Karpas-422 (cell line): ENCODE measurements around the gene SNX11. TPM values are rescaled to one million over a fixed set of nuclear protein-coding genes. Genes with fewer than 3 reads are reported as not detected.
A peak's percentile ranks its signal among the peaks of the same experiment; 100 is the strongest.

ENCODE experiments used
- DNase-seq: peaks from one replicate; pipeline ENCODE4 v3.0.0-alpha.2; 2015
- H2AFZ ChIP-seq: fragments of 200-600 bp; sonication (generic); 2 replicates; pipeline ENCODE4 v1.6.1; 2014; ENCODE audit warnings: antibody characterized with exemption, low read length, mixed read lengths
- H3K27ac ChIP-seq: fragments of 200-600 bp; sonication (generic); 2 replicates; pipeline ENCODE4 v1.5.1; 2014; ENCODE audit warnings: mild to moderate bottlenecking, low read length, moderate library complexity
- H3K27me3 ChIP-seq: fragments of 200-600 bp; sonication (generic); 2 replicates; pipeline ENCODE4 v1.6.1; 2014; ENCODE audit warnings: low read length, mixed read lengths
- H3K36me3 ChIP-seq: fragments of 200-600 bp; sonication (generic); 2 replicates; pipeline ENCODE4 v1.6.1; 2014; ENCODE audit warnings: low read length, mixed read lengths; ENCODE audit not compliant: insufficient read depth
- H3K4me1 ChIP-seq: fragments of 200-600 bp; sonication (generic); 2 replicates; pipeline ENCODE4 v1.6.1; 2014; ENCODE audit warnings: mild to moderate bottlenecking, low read length, mixed read lengths
- H3K4me2 ChIP-seq: fragments of 200-600 bp; sonication (generic); 2 replicates; pipeline ENCODE4 v1.6.1; 2014; ENCODE audit warnings: low read length, low read depth, mild to moderate bottlenecking; ENCODE audit not compliant: poor library complexity, severe bottlenecking
- H3K4me3 ChIP-seq: fragments of 200-600 bp; sonication (generic); 2 replicates; pipeline ENCODE4 v1.5.1; 2014; ENCODE audit warnings: mild to moderate bottlenecking, antibody characterized with exemption, low read length, mixed read lengths
- H3K79me2 ChIP-seq: fragments of 200-600 bp; sonication (generic); 2 replicates; pipeline ENCODE4 v1.6.1; 2014; ENCODE audit warnings: mild to moderate bottlenecking, low read length, mixed read lengths
- H3K9ac ChIP-seq: fragments of 200-600 bp; sonication (generic); 2 replicates; pipeline ENCODE4 v1.6.0; 2014; ENCODE audit warnings: low read length
- H3K9me2 ChIP-seq: fragments of 200-600 bp; sonication (generic), shearing (Covaris generic); replicated peaks from 2 replicates; pipeline ENCODE4 v1.6.0; 2014; ENCODE audit warnings: mild to moderate bottlenecking, low read length, moderate library complexity; ENCODE audit not compliant: insufficient read depth
- H3K9me3 ChIP-seq: fragments of 300-700, 200-600 bp; sonication (generic); 2 replicates; pipeline ENCODE4 v1.6.1; 2014; ENCODE audit warnings: low read length, mixed read lengths
- H4K20me1 ChIP-seq: fragments of 200-600 bp; sonication (generic); 2 replicates; pipeline ENCODE4 v1.6.1; 2014; ENCODE audit warnings: mild to moderate bottlenecking, antibody characterized with exemption, low read length, low read depth; ENCODE audit not compliant: insufficient read depth
- total RNA-seq: library from RNA; depleted of rRNA; stranded (reverse); fragments of >200 nt; shearing (Covaris generic); gene quantifications from 2 replicates; pipeline ENCODE4 v1.2.3, GENCODE V29; 2014; ENCODE audit warnings: low replicate concordance

SNX11 gene
- total RNA-seq, 1 experiment from 2014 or later = 16.4 TPM

DNA sequence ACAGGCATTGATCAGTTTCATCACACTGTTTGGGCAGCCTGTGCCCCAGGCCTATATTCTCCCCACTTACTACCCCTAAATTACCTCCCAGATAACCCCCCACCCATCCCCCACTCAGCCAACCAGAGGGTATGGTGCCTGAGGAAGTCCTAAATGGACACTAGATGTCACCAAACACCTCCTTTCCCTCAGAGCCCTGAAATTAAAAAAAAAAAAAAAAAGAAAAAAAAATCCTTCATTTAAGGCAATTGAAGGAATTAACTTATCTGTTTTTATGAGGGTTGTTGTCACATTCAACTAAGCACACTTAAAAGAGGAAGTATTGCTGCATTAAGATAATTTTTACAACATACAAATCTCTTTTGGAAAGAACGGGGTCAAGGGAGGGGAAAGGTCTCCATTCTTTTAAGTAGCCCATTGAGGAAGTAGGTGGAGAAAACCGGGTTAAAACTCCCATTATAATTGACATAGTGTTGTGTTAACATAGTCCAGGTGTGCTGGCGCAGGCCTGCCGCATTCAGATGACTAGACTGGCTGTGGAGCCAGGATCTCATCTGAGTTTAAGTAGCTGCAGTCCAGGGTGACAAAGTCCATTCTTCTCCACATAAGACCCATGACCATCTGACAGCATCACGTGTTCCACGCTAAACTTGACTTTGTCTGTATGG is 46.3 kb downstream of the SNX11 start:
- Histone ChIP-seq H3K9ac (no peak overlapping the region), H3K9me2 (no peaks in the 10 kb centered on the region), H3K4me2 (no peak overlapping the region), H3K4me3 (no peak overlapping the region), H3K79me2 (no peaks in the 10 kb centered on the region), H3K9me3 (no peaks in the 10 kb centered on the region), H3K27me3 (no peaks in the 10 kb centered on the region), H2AFZ (no peak overlapping the region), H3K4me1 (no peaks in the 10 kb centered on the region), H3K36me3 (no peaks in the 10 kb centered on the region), H3K27ac (no peak overlapping the region), H4K20me1 (no peaks in the 10 kb centered on the region)
- peak; percentile 78 for DNase-seq

- Histone ChIP-seq H2AFZ (no peak overlapping the region), H3K4me2 (no peak overlapping the region), H3K36me3 (no peaks in the 10 kb centered on the region), H4K20me1 (no peaks in the 10 kb centered on the region), H3K9me3 (no peaks in the 10 kb centered on the region), H3K4me1 (no peaks in the 10 kb centered on the region), H3K27me3 (no peaks in the 10 kb centered on the region), H3K9ac (no peak overlapping the region), H3K27ac (no peak overlapping the region), H3K9me2 (no peaks in the 10 kb centered on the region), H3K4me3 (no peak overlapping the region), H3K79me2 (no peaks in the 10 kb centered on the region)
- DNase-seq = no peak
These were observed 48.5 kb downstream of the SNX11 start for GRCh38 chr17:48155889-48156611.

GRCh38 chr17:48159232-48159631 is 51.7 kb downstream of the SNX11 start:
- Histone ChIP-seq H3K9me2 (no peaks in the 10 kb centered on the region), H3K4me2 (no peak overlapping the region), H3K4me1 (no peaks in the 10 kb centered on the region), H3K27me3 (no peaks in the 10 kb centered on the region), H3K9me3 (no peaks in the 10 kb centered on the region), H3K9ac (no peak overlapping the region), H4K20me1 (no peaks in the 10 kb centered on the region), H3K36me3 (no peaks in the 10 kb centered on the region), H2AFZ (no peak overlapping the region), H3K4me3 (no peak overlapping the region), H3K79me2 (no peaks in the 10 kb centered on the region), H3K27ac (no peak overlapping the region)
- DNase-seq = no peak

DNA sequence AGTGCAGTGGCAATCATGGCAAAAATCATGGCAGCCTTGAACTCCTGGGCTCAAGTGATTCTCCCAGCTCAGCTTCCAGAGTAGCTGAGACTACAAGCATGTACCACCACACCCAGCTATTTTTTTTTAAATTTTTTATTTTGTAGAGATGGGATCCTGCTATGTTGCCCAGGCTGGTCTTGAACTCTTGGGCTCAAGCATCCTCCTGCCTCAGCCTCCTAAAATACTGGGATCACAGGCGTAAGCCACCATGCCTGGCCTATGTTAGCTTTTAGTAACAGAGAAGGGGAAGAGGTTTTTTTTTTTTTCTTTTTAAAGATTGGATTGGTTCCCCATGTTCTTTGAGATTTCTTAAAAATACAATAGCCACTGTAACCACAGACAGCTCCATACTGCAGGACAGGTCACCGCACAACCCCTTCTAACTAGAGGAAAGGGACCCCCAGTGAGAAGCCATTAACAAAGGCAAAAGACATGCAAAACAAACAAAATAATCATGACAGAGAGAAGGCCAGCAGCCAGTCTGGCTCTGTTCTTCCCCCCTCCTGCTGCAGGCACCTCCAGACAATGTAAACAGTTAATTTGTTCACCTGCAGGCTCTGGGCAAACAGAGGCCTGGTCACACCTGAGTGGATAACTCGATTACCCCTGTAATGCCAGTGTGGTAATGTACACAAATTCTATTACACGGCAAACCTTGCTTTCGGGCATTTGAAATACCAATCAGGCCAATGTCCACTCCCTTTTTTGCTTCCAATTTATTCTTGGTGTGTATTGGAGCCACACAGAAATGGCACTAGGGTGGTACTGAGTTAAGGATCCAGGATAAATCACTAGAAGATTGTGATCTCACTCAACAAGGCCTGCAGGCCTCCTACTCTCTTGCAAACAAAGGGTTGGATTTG is 52.9 kb downstream of the SNX11 start:
- no peak overlapping the region for H3K4me2 ChIP-seq
- H3K4me3 ChIP-seq = no peak overlapping the region
- H3K27me3 ChIP-seq = no peaks in the 10 kb centered on the region
- no peaks in the 10 kb centered on the region for H3K4me1 ChIP-seq
- no peaks in the 10 kb centered on the region for H3K9me3 ChIP-seq
- no peaks in the 10 kb centered on the region for H3K9me2 ChIP-seq
- H3K9ac ChIP-seq = no peak overlapping the region
- no peak for DNase-seq
- no peaks in the 10 kb centered on the region for H3K36me3 ChIP-seq
- no peaks in the 10 kb centered on the region for H3K79me2 ChIP-seq
- H4K20me1 ChIP-seq = no peaks in the 10 kb centered on the region
- H2AFZ ChIP-seq = no peak overlapping the region
- no peak overlapping the region for H3K27ac ChIP-seq

DNA sequence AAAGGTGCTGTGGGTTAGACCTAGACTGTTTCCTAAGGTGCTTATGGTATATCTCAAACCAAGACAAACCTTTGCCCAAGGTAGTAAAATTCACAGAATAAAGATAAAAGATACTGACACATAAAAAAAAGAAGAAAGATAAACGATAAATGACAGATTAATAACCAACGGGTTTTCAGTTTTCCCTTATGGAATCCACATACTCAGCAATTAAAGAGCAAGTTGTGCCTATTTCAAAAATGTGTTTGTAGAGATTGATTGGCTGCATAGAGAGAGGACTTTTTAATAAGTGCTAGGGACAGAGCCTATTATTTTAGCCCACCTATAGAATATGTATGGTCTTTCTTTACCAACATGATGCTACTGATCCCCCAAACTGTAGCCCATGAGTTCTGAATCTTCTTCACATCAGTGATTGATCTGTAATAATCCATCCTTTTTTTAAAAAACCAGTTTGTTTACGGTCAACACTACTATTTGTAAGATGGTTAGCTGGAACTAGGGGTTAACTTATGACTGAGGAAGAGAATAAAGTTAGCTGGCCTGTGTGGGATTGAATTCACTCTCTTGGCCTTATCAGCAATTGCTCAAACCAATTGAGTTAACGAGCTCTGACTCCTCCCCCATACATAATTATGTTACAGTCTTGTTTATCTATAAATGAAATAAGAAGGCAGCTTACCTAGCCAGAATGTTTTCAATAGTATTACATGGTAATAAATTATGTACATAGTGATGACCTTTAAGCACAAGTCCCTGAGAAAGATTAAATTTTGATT is 53.8 kb downstream of the SNX11 start:
- Histone ChIP-seq H3K9ac (no peak overlapping the region), H3K79me2 (no peaks in the 10 kb centered on the region), H3K4me1 (no peaks in the 10 kb centered on the region), H4K20me1 (no peaks in the 10 kb centered on the region), H3K4me3 (no peak overlapping the region), H2AFZ (no peak overlapping the region), H3K9me3 (no peaks in the 10 kb centered on the region), H3K9me2 (no peaks in the 10 kb centered on the region), H3K27ac (no peak overlapping the region), H3K27me3 (no peaks in the 10 kb centered on the region), H3K4me2 (no peak overlapping the region), H3K36me3 (no peaks in the 10 kb centered on the region)
- DNase-seq = no peak

GRCh38 chr17:48162306-48162934 is 54.9 kb downstream of the SNX11 start:
- Histone ChIP-seq H4K20me1 (no peaks in the 10 kb centered on the region), H3K27me3 (no peaks in the 10 kb centered on the region), H3K9me3 (no peaks in the 10 kb centered on the region), H2AFZ (no peak overlapping the region), H3K36me3 (no peaks in the 10 kb centered on the region), H3K79me2 (no peaks in the 10 kb centered on the region), H3K9me2 (no peaks in the 10 kb centered on the region), H3K27ac (no peak overlapping the region), H3K9ac (no peak overlapping the region), H3K4me2 (no peak overlapping the region), H3K4me1 (no peaks in the 10 kb centered on the region), H3K4me3 (no peak overlapping the region)
- no peak for DNase-seq

- Histone ChIP-seq H2AFZ (no peak overlapping the region), H3K36me3 (no peaks in the 10 kb centered on the region), H4K20me1 (no peaks in the 10 kb centered on the region), H3K4me3 (no peak overlapping the region), H3K79me2 (no peaks in the 10 kb centered on the region), H3K4me2 (no peak overlapping the region), H3K9ac (no peak overlapping the region), H3K27ac (no peak overlapping the region), H3K4me1 (no peaks in the 10 kb centered on the region), H3K9me2 (no peaks in the 10 kb centered on the region), H3K27me3 (no peaks in the 10 kb centered on the region), H3K9me3 (no peaks in the 10 kb centered on the region)
- DNase-seq = no peak
These were observed 55.5 kb downstream of the SNX11 start for GRCh38 chr17:48162946-48163506.
